GM12892 (cell line): ENCODE measurements around the gene VSIG1.

Experiments used
- POLR2A ChIP-seq: IDR thresholded peaks from 2 replicates; pipeline ENCODE4 v1.6.1; 2011; ENCODE audit warnings: low read depth, low read length, control low read depth
- POLR2AphosphoS5 ChIP-seq: IDR thresholded peaks from 2 replicates; pipeline ENCODE4 v1.6.1; 2011; ENCODE audit warnings: low read depth, low read length, control low read depth
- TAF1 ChIP-seq: IDR thresholded peaks from 2 replicates; pipeline ENCODE4 v1.6.1; 2011; ENCODE audit warnings: low read depth, mild to moderate bottlenecking, control low read depth, low read length, borderline replicate concordance

GRCh38 chrX:108097380-108097779, 52.5 kb downstream of the VSIG1 start:
- TF ChIP-seq POLR2AphosphoS5 (no peak), TAF1 (no peak), POLR2A (no peak)
